Ectodermal cell (in vitro differentiated cells): ENCODE results near the gene LRCH4.
"Not testable (repeated sequence)": the region's sequence is repeated elsewhere in the genome, so short reads cannot be mapped to it uniquely, and the experiment has no call there.

ENCODE experiments used
- H3K27ac ChIP-seq: 2 replicates; pipeline ENCODE4 v1.7.0; 2013; ENCODE audit warnings: mild to moderate bottlenecking, low read depth, low read length; ENCODE audit not compliant: insufficient read depth, poor library complexity, severe bottlenecking
- H3K27me3 ChIP-seq: 2 replicates; pipeline ENCODE4 v1.7.0; 2013; ENCODE audit warnings: mild to moderate bottlenecking, low read length; ENCODE audit not compliant: insufficient read depth, control insufficient read depth, poor library complexity, severe bottlenecking
- H3K36me3 ChIP-seq: one replicate; pipeline ENCODE4 v1.7.0; 2013; ENCODE audit warnings: low read length; ENCODE audit not compliant: control insufficient read depth, insufficient read depth
- H3K4me1 ChIP-seq: one replicate; pipeline ENCODE4 v1.7.0; 2013; ENCODE audit warnings: low read length; ENCODE audit not compliant: control insufficient read depth, insufficient read depth
- H3K4me3 ChIP-seq: 2 replicates; pipeline ENCODE4 v1.7.0; 2013; ENCODE audit warnings: low read depth, low read length, control low read depth; ENCODE audit not compliant: insufficient read depth
- H3K9me3 ChIP-seq: 2 replicates; pipeline ENCODE4 v1.7.0; 2013; ENCODE audit warnings: mild to moderate bottlenecking, low read length, moderate library complexity; ENCODE audit not compliant: control insufficient read depth
- WGBS, 2 experiments: methylation state at CpG; one replicate each; pipeline ENCODE4 v1.1.7; 2013; ENCODE audit warnings: missing lambda C conversion rate in 2 of 2; 5-methylcytosine and 5-hydroxymethylcytosine counted together

Gene LRCH4

DNA sequence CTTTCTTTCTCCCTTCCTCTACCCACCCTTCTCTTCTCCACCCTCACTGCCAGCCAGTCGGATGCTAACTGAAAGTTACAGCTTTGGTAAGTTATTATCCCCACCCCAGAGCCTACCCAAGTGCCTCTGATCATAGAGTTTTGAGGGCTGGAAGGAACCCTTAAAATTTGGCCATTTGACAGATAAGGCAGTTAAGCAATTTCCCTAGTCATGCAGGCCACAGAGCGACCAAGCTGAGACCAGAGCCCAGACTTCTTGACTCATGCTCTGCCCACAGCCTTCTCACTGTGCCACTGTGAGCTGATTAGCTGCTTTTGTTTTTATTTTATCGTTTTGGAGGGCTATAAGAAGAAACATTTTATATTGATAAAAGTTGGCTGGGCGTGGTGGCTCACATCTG lies 29.4 kb downstream of the LRCH4 start:
- Histone ChIP-seq H3K36me3 (peaks cover 4% of the 10 kb centered on the region), H3K4me3 (no peak overlapping the region), H3K27me3 (no peaks in the 10 kb centered on the region), H3K27ac (no peak overlapping the region), H3K4me1 (no peaks in the 10 kb centered on the region), H3K9me3 (no peaks in the 10 kb centered on the region)
- WGBS, 2 experiments: 85 to 93% methylated on average over 4 of the region's 4 CpGs

DNA sequence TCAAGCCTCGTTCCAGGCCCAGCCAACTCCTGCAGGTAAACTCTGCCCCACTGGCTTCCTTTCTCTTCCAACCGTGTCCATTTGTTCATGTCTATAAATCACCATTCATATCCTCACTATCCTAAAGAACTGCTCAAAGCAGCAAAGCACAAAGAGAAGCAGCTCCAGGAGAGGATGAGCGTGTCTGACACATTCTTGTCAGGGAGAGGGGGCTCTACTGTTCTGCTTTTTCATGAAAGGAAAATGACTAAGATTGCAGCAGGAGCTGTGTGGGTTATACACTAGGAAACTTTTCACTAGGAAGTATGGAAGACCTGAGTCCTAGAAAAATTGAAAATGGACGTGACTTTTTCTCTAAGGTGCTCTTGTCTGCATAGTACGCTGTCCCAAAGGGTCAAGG lies 30.2 kb downstream of the LRCH4 start:
- Histone ChIP-seq H3K4me1 (no peaks in the 10 kb centered on the region), H3K36me3 (peaks cover 4% of the 10 kb centered on the region), H3K27me3 (no peaks in the 10 kb centered on the region), H3K27ac (no peak overlapping the region), H3K4me3 (no peak overlapping the region), H3K9me3 (no peaks in the 10 kb centered on the region)
- WGBS, 2 experiments: 93 to 97% methylated on average over 5 of the region's 5 CpGs

- WGBS, 2 experiments: 92% methylated on average over 3 of the region's 3 CpGs
- H3K27me3 ChIP-seq: no peaks in the 10 kb centered on the region
- H3K9me3 ChIP-seq: no peaks in the 10 kb centered on the region
- H3K4me1 ChIP-seq: no peaks in the 10 kb centered on the region
- H3K4me3 ChIP-seq: no peak overlapping the region
- peaks cover 4% of the 10 kb centered on the region for H3K36me3 ChIP-seq
- no peak overlapping the region for H3K27ac ChIP-seq
Observed at GRCh38 chr7:100553032-100553431, 32.9 kb downstream of the LRCH4 start.

DNA sequence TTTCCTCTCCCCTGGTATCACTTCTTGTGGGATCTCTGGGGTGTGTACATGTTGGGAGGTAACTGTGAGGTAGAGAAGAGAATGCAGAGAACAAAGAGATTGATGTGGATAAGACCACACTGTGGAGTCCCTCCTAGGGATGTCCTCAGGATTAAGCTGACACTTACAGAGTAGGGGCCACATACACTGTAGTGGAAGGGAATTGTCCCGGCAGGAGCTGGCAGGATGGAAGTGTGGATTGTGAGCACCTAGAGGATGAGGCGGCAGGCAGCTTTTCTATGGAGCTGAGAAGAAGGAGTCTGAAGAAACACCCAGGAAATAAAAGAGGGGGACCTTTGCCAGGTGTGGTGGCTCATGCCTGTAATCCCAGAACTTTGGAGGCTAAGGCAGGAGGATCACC lies 33.4 kb downstream of the LRCH4 start:
- H3K4me1 ChIP-seq: no peaks in the 10 kb centered on the region
- no peak overlapping the region for H3K27ac ChIP-seq
- 95 to 96% methylated on average over 2 of the region's 2 CpGs for WGBS, 2 experiments
- H3K36me3 ChIP-seq: peaks cover 4% of the 10 kb centered on the region
- H3K9me3 ChIP-seq: no peaks in the 10 kb centered on the region
- H3K27me3 ChIP-seq: no peaks in the 10 kb centered on the region
- no peak overlapping the region for H3K4me3 ChIP-seq

GRCh38 chr7:100548446-100548845 lies 37.5 kb downstream of the LRCH4 start:
- H3K36me3 ChIP-seq, H3K27me3 ChIP-seq, H3K4me3 ChIP-seq, H3K4me1 ChIP-seq, H3K27ac ChIP-seq, H3K9me3 ChIP-seq: not testable (repeated sequence)
- 91 to 92% methylated on average over 5 of the region's 5 CpGs for WGBS, 2 experiments

- no peaks in the 10 kb centered on the region for H3K36me3 ChIP-seq
- WGBS, 2 experiments: 88 to 90% methylated on average over 2 of the region's 2 CpGs
Observed at GRCh38 chr7:100547872-100548271, 38.1 kb downstream of the LRCH4 start.

DNA sequence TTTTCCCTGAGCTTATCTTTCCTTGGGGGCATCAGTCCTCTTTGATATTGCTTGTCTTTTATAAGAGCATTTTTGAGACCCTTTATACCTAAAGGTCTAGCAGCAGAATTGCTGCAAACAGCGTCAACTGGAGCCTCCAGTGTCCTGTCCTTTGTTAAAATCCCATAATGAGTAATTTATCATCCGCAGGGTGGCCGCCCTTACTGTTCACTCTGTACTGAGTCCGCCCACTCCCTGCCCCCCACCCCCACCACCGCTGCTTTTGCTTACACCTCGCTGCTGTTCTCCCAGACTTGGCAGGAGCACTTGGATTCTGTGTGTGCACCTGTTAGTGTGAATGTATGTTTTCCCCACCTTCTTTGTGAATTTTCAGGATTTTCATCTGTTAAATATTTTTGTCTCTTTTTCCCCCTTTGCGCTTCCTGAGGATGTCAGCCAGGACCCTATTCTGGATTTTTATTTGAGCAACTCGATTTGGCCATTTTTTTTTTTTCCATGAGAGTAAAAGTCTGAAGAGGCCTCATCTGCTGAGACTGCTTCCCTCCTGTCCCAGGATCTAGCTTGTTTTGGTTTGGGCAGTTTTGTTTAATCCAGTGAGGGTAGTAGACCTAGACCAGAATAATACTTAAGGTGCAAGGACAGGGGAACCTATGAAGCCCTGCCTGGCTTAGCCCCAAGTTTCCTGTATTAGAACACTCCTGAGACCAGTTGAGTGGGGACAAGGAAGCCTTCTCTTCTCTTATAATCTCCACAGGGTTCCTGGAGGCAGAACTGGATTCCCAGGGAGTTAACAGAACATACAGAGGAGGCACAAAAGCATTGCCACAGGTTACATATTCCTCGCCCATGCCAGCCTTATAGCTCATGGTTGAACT lies 38.8 kb downstream of the LRCH4 start:
- H3K27ac ChIP-seq: no peak overlapping the region
- 82 to 85% methylated on average over 9 of the region's 9 CpGs for whole genome bisulfite sequencing, 2 experiments

More at GRCh38 chr7:100547872-100548271, 38.1 kb downstream of the LRCH4 start:
- no peaks in the 10 kb centered on the region for H3K27me3 ChIP-seq
- no peak overlapping the region for H3K27ac ChIP-seq
- no peaks in the 10 kb centered on the region for H3K9me3 ChIP-seq
- H3K4me3 ChIP-seq: no peak overlapping the region
- peaks cover 8% of the 10 kb centered on the region for H3K4me1 ChIP-seq

DNA sequence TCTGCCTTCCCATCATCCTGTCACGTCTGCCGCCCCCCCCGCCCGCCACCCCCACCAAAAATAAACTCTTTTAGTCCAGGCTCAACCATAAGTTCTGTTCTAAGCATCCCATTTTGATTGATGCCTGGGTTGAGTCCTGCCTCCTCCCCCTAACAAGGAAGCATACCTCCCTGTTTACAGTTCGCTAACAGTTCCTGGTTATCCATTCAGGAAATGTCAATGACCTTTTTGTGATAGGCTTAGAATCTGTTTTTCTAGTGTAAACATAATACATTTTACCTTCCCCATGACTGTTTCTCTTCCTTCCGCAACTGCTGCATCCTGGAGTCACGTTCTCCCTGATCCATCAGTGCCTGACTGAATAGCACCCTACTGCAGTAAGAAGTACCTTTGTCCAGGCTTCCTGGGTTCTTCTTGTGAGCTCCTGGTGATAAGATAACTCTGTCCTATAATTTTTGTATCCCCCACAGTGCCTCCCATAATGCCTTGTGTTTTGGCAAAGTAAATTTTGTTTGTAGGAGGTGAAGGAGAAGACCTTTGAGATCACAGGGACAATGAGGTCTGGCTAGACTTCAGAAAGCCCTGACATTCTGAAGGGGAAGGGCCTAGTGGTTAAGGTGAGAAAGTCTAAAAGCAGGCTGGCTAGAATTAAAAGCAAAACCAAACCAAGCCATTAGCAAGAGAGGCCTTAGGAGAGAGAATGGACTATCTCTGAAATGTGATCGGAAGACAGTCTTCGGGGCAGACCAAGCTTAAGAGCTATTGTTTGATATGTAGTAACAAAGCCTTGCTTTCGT lies 39.6 kb downstream of the LRCH4 start:
- no peak overlapping the region for H3K27ac ChIP-seq
- 76 to 77% methylated on average over 10 of the region's 10 CpGs for WGBS, 2 experiments
- H3K4me3 ChIP-seq: no peak overlapping the region
- peaks cover 8% of the 10 kb centered on the region for H3K4me1 ChIP-seq
- H3K27me3 ChIP-seq: no peaks in the 10 kb centered on the region
- H3K9me3 ChIP-seq: no peaks in the 10 kb centered on the region
- no peaks in the 10 kb centered on the region for H3K36me3 ChIP-seq

More for the DNA sequence above, 38.8 kb downstream of the LRCH4 start:
- no peak overlapping the region for H3K4me3 ChIP-seq
- peaks cover 8% of the 10 kb centered on the region for H3K4me1 ChIP-seq
- H3K36me3 ChIP-seq: no peaks in the 10 kb centered on the region
- no peaks in the 10 kb centered on the region for H3K27me3 ChIP-seq
- no peaks in the 10 kb centered on the region for H3K9me3 ChIP-seq

- 61 to 69% methylated on average over 3 of the region's 3 CpGs for WGBS, 2 experiments
- H3K4me3 ChIP-seq: no peak overlapping the region
- H3K27ac ChIP-seq: no peak overlapping the region
- H3K36me3 ChIP-seq: no peaks in the 10 kb centered on the region
- peaks cover under 1% of the 10 kb centered on the region for H3K27me3 ChIP-seq
- peaks cover 8% of the 10 kb centered on the region for H3K4me1 ChIP-seq
- H3K9me3 ChIP-seq: no peaks in the 10 kb centered on the region
Observed at GRCh38 chr7:100545360-100546128, 40.4 kb downstream of the LRCH4 start.

DNA sequence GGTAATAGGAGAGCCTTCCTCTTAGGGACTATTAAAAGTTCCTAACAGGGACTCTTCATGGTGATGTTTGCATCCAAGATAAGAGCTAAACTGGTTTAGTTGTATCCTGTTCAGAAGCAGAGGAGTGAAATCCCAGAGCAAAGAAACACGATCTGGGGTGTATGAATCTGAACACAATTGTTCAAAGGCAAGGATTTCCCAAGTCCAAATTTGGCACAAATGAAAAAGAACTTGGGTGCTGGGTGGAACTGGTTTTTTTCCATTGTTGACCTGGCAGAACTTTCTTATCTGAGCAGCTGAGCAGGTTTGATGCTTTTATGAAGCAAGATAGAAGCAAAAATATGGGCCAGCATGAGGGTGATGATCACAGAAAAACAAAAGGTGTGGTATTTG lies 41.0 kb downstream of the LRCH4 start:
- Histone ChIP-seq H3K4me3 (no peak overlapping the region), H3K27ac (no peak overlapping the region), H3K27me3 (peaks cover 6% of the 10 kb centered on the region), H3K36me3 (no peaks in the 10 kb centered on the region), H3K9me3 (no peaks in the 10 kb centered on the region), H3K4me1 (peaks cover 8% of the 10 kb centered on the region)
- 88 to 89% methylated on average over 1 of the region's 1 CpG for WGBS, 2 experiments
